HCEC 1CT (cell line): ENCODE results near the gene EXOSC5.
"Not testable (repeated sequence)": the region's sequence is repeated elsewhere in the genome, so short reads cannot be mapped to it uniquely, and the experiment has no call there.

Experiments used
- DNase-seq: peaks from one replicate; pipeline ENCODE4 v3.0.0-alpha.2; 2017

The EXOSC5 gene

GRCh38 chr19:41397086-41398049, at the start of gene EXOSC5, which contains the start of gene BCKDHA:
Gene EXOSC5, minus strand, starts transcription at chr19:41397359. Its CDS starts 31 bp downstream, at chr19:41397328.
Gene BCKDHA, plus strand, starts transcription at chr19:41397818. Its CDS starts 10 bp downstream, at chr19:41397828.
- DNase-seq = peak; percentile 100

DNA sequence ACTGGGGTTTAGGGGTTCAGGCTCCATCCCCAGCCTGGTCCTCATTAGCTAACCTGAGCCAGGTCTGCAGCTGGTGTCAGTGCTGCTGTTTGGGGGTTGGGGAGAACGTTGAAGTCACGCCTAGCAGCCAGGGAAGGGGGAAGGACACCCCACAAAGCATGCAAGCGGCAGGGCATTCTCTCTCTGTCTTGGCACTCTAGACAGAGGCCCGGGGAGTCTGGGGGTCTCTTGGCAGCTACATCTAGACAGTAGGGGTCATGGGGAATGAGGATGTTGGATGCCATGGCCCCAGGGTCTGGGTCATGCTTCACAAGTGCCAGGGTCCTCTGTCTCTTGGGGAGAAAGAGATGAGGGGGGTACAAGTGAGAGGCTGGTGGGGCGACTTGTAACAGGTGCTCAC, 48.4 kb upstream of the EXOSC5 start:
- DNase-seq = no peak

DNA sequence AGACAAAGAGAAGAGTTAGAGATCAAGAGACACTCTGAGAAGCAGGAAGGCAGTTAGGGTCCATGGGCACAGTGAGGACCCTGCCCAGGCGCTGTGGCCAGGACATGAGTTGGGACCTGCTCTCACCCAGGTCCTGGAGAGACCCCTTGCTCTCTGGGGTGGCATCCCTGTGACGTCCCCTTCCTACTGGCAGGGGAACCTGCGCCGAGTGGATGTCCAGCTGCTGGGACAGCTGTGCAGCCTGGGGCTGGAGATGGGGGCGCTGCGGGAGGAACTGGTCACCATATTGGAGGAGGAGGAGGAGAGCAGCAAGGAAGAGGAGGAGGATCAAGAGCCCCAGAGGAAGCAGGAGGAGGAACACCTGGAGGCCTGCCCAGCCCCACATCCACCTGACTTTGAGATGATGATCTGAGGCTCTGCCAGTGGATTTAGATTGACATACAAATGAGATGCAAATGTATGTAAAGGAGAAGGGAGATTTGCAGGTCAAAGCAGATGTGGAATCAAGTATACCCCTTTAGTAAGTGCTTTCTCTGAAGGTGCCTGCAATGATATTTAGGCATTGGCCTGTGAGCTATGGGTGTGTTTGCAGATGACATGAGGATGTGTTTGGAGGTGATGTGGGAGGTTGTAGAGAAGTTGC, 46.8 kb upstream of the EXOSC5 start:
- DNase-seq = no peak

DNA sequence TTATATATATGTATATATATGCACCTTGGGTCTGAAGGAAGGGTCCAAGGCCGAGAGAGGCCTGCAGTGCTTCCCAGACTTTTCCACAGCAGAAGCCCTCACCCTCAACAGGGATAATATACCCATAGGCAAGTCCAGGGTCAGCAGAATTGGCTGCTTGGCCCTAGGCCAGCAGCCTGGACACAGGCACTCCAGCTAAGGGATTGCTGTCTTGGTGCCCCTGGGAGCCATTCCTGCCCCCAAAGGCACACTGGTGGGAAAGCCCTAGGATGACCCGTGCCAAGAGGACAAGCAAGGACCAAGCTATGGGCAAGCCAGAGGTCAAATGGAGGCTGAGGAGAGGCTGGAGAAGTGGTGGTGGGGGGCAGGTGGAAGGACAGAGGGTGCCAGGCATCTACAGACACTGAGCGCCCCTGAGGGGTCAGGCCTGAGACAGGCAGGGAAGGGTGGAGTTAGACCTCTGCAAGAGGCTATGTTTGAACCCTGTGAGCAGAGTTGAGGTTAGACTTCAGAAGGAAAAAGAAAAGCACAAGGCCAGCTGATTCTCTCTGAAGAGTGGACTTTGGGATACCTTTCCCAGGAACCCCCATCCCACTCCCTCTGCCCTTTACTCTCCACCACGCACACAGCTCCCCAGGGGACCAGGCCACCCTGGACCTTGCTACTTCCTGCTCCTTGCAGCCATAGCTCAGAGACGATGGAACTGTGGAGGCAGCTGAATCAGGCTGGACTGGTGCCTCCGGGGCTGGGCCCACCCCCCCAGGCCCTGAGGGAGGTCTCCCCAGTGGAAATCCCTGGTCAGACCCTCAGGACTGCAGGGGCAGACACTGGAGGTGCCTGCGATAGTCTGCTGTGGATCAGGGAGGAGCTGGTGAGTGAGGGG, 45.6 kb upstream of the EXOSC5 start, which contains the start of gene ERICH4:
ERICH4 (plus strand) TSS at position 684 of the 883 bp plus-strand sequence; CDS start at position 698, 14 bp downstream.
- DNase-seq = no peak

DNA sequence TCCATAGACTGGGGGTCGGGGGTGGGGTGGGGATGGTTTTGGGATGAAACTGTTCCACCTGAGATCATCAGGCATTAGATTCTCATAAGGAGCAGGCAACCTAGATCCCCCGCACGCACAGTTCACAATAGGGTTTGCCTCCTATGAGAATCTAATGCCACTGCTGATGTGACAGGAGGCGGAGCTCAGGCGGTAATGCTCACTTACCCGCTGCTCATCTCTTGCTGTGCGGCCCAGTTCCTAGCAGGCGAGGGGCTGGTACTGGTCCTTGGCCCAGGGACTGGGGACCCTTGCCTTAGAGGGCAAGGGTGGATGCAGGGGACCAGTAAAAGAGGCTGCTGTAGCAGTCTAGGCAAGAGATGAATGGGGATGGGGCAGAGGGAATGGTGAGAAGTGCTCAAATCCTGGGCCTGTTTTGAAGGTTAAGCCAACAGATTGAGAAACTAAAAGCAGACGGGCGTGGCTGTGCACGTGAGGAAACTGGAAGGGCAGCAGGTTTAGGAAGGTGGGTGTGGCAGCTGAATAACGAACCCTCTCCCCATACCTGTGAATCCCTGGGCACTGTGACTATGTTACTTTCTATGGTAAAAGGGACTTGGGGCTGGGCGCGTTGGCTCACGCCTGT, 44.3 kb upstream of the EXOSC5 start:
- no peak for DNase-seq

DNA sequence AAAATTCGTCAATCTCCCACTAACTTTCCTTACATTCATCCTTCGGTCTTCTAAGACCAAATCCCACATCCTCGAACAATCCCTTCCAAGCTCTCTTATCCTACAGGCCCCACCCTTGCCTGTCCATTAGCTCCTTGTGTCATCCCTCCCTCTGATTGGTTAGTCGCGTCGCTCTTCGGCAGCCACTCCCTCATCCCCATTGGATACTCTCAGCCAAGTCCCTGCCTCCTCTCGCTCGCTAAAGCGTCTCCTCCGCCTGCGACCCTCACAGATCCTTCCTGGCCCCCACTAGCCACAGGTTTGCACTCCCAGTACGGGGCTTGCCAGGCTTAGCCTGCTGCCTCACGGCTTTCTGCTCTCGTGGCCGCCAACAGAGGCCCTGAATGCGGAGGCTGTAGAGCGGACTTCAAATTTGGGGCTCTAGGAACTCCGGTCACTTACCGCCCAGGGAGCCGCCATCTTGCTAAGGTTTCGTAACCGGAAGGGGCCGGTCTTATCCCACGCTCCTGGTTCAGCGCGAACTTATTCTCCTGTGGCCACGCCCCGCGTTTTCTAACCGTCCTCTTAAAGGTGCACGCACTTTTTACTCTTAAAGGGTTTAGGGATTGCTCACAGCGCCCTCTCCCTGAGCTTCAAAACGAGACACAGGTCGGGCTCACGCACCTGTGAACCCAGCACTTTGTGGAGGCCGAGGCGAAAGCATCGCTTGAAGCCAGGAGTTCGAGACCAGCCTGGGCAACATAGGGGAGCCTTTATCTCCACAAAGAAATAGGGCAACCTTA, 42.5 kb upstream of the EXOSC5 start, which contains the start of gene DMAC2:
DMAC2 (minus strand) TSS at position 472 of the 782 bp plus-strand sequence; CDS start at position 459, 13 bp downstream.
- peak; percentile 98 for DNase-seq

DNA sequence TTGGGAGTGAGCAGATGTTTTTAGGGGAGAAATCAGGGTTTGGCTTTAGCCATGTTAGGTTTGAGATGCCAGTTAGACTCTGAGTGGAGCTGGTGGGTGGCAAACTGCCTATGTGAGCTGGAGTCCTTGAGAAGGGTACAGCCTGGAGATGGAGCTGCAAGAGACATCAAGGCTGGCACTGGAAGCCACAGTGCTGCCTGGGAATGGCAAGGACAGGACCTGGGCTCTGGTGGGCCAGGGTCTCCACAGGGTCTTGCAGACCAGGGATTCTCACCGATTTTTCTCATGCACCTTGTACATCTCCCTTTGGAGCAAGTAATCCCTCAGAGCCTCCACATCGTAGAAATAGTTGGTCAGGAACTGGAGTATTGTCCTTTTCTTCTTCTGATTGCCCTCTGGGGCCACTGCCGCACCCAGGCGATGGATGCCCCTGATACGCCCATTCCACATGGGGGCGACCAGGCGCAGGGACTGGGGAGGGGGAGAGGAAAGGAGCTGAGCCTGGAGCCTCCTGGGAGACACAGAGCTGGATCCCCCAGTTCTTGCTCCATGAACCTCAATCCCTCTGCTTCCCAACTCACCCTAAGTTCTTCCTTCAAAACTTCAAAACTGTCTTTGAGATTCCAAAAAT, 40.9 kb upstream of the EXOSC5 start:
- no peak for DNase-seq

- no peak for DNase-seq
These were observed 39.5 kb upstream of the EXOSC5 start for GRCh38 chr19:41436674-41436951.

GRCh38 chr19:41435936-41436673, 38.9 kb upstream of the EXOSC5 start:
- no peak for DNase-seq

DNA sequence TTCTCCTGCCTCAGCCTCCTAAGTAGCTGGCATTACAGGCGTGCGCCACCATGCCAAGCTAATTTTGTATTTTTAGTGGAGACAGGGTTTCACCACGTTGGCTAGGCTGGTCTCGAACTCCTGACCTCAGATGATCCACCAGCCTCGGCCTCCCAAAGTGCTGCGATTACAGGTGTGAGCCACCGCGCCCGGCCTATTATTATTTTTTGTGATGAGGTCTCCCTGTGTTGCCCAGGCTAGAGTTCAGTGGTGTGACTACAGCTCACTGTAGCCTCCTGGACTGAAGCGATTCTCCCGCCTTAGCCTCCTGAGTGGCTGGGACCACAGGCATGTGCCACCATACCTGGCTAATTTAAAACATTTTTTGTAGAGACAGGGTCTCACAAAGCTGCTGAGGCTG, 38.2 kb upstream of the EXOSC5 start:
- DNase-seq = not testable (repeated sequence)

DNA sequence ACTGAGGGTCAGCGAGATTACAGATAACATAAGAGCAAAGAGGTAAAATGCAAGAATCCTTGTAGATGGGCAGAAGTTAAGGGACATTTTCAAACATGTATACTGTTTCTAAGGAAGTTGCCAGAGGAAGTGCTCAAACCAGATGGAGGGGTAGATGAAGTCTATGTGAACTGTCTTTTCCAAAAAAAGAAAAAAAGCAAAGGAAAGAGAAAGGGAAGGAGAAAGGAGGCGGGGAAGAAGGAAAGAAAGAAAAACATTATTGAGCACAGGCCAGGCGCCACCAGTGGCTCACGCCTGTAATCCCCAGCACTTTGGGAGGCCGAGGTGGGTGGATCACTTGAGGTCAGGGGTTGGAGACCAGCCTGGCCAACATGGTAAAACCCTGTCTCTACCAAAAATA, 37.3 kb upstream of the EXOSC5 start:
- DNase-seq = no peak

- DNase-seq = no peak
These were observed 36.0 kb upstream of the EXOSC5 start for GRCh38 chr19:41433171-41433570.

DNA sequence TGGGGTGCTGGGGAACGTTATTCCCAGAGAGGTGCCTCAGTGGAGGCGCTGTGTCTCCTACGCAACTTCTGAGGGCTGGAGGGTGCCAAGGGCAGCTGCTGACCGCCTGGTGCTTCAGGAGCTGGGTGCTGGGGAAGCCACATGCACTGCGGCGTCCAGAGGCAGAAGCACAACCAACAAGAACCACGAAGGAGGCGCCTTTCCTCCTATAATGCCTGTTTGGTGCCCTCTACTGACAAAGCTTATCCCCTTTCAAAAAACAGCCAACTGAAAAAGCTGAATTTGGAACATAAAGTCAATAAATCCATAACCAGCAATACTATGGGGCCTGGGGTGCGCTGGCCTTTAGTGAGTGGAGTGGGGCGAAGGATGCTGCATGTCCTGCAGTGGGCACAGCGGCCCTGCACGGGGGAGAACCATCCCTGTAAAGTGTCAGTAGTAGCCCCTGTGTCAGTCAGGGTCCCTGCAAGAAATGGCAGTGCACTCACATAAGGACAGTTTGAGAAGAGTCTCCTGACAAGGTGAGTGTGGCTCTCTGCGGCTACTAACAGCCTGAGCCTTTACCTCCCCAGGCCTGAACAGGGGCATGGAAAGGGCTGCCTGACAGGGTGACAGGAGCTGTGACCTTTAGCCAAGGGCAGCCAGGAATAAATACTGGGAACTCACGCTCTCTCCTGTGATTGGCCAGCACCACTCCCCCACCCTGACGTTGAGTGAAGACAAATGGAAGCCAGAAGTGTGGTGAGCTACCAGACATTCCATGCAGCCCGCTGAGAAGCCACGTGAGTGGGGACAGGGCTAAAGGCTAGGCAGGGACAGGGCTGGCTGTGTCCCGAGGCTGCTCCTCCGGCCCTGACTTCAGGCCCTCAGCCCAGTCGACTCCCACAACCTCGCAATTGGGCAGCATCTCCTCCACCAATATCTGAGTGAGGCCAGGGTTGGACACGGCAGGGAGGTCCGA, 34.5 kb upstream of the EXOSC5 start:
- no peak for DNase-seq

DNA sequence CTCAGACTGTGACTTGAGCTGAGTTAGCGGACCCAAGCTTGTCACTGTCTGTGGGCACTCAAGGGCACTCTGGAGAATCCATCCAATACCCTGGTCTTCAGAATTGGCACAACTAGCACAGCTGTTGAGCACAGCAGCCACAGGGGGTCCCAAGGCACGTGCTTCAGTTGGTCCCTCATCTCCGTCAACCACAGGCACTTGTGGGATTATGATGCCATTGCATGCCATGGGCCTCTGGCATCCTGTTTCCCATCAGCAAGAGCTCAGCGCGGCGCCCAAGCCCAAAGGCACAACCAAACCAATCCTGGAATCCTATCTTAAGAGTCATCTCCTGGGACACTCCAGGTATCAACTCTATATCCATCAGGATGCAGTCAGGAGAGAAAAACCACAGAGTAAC, 33.8 kb upstream of the EXOSC5 start:
- no peak for DNase-seq

DNA sequence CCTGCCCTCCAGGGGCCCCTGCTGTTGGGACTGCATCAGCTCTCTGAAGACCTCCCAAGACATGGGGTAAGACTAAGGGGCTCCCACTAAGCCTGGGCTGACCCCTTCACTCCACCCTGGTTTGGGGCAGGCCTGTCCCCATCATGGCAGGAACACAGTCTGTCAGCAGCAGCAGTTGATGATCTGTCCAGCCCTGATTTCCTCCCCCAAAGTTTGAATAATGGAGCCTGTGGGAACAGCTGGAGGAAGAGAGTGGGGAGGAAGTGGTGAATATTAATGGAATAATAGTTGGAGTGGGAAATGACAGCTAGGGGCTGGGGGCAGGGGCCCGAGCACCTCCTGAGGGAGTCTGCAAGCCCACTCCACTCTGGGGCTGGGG, 31.3 kb upstream of the EXOSC5 start:
- DNase-seq = no peak

DNA sequence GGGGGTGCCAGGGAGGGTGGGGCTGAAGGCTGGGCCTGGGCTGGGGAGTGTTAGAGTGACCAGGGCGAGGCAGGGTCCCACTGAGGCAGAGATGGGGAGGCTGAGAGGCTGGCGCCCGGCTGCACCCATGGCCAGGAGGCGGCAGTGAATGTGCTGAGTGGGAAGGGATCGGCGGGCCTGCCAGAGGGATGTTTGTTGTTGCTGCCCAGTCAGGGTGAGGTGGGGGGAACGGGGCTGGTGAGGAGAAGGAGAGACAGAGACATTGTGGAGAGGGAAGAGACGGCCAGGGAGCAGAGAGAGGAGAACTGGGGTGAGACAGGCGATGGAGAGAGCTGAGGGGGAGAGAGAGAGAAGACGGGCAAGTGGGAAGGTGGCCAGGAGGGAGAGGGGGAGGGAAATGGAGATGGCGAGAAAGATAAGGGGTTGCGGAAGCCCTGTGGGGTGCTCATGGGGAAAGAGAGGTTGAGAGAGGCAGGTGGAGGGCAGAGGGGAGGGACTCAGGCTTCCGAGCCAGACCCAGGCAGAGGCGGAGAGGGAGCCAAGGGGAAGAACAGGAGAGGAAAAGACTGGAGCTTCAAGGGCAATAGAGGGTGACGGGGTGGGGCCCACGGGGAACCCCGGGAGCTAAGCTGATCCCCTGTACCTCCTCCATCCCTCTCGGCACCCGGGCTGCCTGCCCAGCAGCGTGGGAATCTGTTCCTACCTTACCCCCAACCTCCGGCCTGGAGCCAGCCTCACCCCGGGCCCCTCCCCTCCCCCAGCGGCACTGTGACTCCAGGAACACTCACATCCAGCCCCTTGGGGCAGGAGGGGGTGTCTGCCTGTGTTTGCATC, 30.7 kb upstream of the EXOSC5 start:
- DNase-seq = no peak

DNA sequence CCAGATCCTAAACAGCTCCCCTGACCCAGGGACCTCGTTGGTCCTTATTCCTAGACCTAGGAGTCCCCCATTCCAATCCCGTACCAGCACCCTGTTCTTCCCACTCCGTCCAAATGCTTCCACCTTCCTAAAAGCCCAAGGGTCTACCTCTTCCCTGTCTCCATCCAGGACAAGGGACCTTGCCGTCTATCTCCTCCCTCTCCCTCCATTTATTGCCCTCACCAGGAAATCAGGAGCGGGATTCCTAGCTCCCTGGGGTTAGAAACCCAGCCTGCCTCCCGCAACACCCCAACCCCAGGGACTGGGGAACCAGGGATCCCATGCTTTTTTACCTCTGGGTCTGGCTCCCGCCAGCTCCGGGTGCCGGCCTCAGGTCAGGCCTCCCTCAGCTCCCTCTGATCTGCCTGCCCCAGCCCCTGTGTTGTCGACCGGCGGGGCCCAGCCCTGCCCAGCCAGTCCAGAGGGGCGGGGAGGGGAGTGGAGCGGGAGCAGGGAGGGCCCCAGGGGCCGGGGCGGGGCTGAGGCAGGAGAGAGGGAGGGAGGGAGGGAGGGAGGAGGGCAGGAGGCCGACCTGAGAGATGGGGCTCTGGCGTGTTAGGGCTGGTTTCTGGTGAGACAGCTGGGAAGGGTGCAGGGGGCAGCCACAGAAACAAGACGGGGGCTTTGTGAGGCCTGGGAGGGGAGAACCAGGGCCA, 29.9 kb upstream of the EXOSC5 start, which contains the start of gene B3GNT8:
B3GNT8 (minus strand) TSS at position 423 of the 695 bp plus-strand sequence. CDS start 596 bp downstream, outside the sequence.
- DNase-seq = no peak
